Trophoblast cell (in vitro differentiated cells and primary cell): ENCODE results near the gene COL4A1.

Experiments used
- DNase-seq, 2 donors: peaks; one replicate each; pipeline ENCODE4 v3.0.0-alpha.2; 2016
- H2AFZ ChIP-seq: 2 replicates; pipeline ENCODE4 v1.6.1; 2013; ENCODE audit warnings: low read length, moderate library complexity, mild to moderate bottlenecking; ENCODE audit not compliant: insufficient read depth, poor library complexity
- H2AK5ac ChIP-seq: 2 replicates; pipeline ENCODE4 v1.6.1; 2013; ENCODE audit warnings: mild to moderate bottlenecking, low read length
- H2BK120ac ChIP-seq: 2 replicates; pipeline ENCODE4 v1.6.1; 2013; ENCODE audit warnings: low read length, mild to moderate bottlenecking, moderate library complexity; ENCODE audit not compliant: insufficient read depth, poor library complexity
- H2BK12ac ChIP-seq: 2 replicates; pipeline ENCODE4 v1.6.1; 2013; ENCODE audit warnings: mild to moderate bottlenecking, low read length, moderate library complexity
- H2BK5ac ChIP-seq: 2 replicates; pipeline ENCODE4 v1.6.1; 2013; ENCODE audit warnings: low read length, low read depth, moderate library complexity, mild to moderate bottlenecking; ENCODE audit not compliant: poor library complexity
- H3K14ac ChIP-seq: 2 replicates; pipeline ENCODE4 v1.6.1; 2013; ENCODE audit warnings: mild to moderate bottlenecking, low read length
- H3K18ac ChIP-seq: 2 replicates; pipeline ENCODE4 v1.6.1; 2013; ENCODE audit warnings: mild to moderate bottlenecking, low read length
- H3K23ac ChIP-seq: 2 replicates; pipeline ENCODE4 v1.6.1; 2013; ENCODE audit warnings: low read length
- H3K27ac ChIP-seq: 2 replicates; pipeline ENCODE4 v1.5.1; 2013; ENCODE audit warnings: low read depth, mild to moderate bottlenecking, inconsistent platforms, low read length, moderate library complexity
- H3K27me3 ChIP-seq: 2 replicates; pipeline ENCODE4 v1.6.1; 2013; ENCODE audit warnings: inconsistent platforms, mild to moderate bottlenecking, low read length, moderate library complexity; ENCODE audit not compliant: insufficient read depth
- H3K36me3 ChIP-seq, 2 experiments: 1 replicate in 1 of 2; 2 replicates in 1 of 2; pipeline ENCODE4 v1.6.1; 2013; ENCODE audit warnings: low read length in 2 of 2, mild to moderate bottlenecking in 2 of 2, moderate library complexity in 1 of 2; ENCODE audit not compliant: insufficient read depth in 2 of 2, control insufficient read depth in 1 of 2
- H3K4ac ChIP-seq: 2 replicates; pipeline ENCODE4 v1.6.1; 2013; ENCODE audit warnings: low read depth, mild to moderate bottlenecking, low read length, moderate library complexity
- H3K4me1 ChIP-seq, 2 experiments: 1 replicate in 1 of 2; 2 replicates in 1 of 2; pipeline ENCODE4 v1.6.1; 2013; ENCODE audit warnings: low read length in 2 of 2, mild to moderate bottlenecking in 2 of 2, moderate library complexity in 1 of 2; ENCODE audit not compliant: insufficient read depth in 2 of 2, control insufficient read depth in 1 of 2
- H3K4me2 ChIP-seq: 2 replicates; pipeline ENCODE4 v1.6.1; 2013; ENCODE audit warnings: inconsistent platforms, mild to moderate bottlenecking, low read length, moderate library complexity
- H3K4me3 ChIP-seq: 2 replicates; pipeline ENCODE4 v1.5.1; 2013; ENCODE audit warnings: mild to moderate bottlenecking, low read depth, low read length, inconsistent platforms
- H3K79me1 ChIP-seq: one replicate; pipeline ENCODE4 v1.6.1; 2013; ENCODE audit warnings: low read length
- H3K79me2 ChIP-seq: 2 replicates; pipeline ENCODE4 v1.6.1; 2013; ENCODE audit warnings: low read length, mild to moderate bottlenecking; ENCODE audit not compliant: control insufficient read depth, insufficient read depth, poor library complexity
- H3K9ac ChIP-seq: 2 replicates; pipeline ENCODE4 v1.6.1; 2013; ENCODE audit warnings: mild to moderate bottlenecking, low read length
- H3K9me3 ChIP-seq: 2 replicates; pipeline ENCODE4 v1.6.1; 2013; ENCODE audit warnings: low read depth, mild to moderate bottlenecking, control low read depth, inconsistent platforms, low read length; ENCODE audit not compliant: insufficient read depth
- H4K12ac ChIP-seq: 2 replicates; pipeline ENCODE4 v1.6.1; 2013; ENCODE audit warnings: low read depth, mild to moderate bottlenecking, low read length, moderate library complexity
- H4K8ac ChIP-seq: 2 replicates; pipeline ENCODE4 v1.6.1; 2013; ENCODE audit warnings: low read depth, mild to moderate bottlenecking, low read length, moderate library complexity
- H4K91ac ChIP-seq: one replicate; pipeline ENCODE4 v1.6.1; 2013; ENCODE audit warnings: low read depth, mild to moderate bottlenecking, low read length, moderate library complexity
- WGBS: extraction: QIAGEN DNeasy Blood & Tissue Kit; methylation state at CpG from one replicate; pipeline ENCODE4 v1.1.7; 2013; ENCODE audit warnings: missing lambda C conversion rate; ENCODE audit not compliant: insufficient read length, insufficient coverage; ENCODE audit errors: extremely low coverage; 5-methylcytosine and 5-hydroxymethylcytosine counted together

Gene COL4A1

DNA sequence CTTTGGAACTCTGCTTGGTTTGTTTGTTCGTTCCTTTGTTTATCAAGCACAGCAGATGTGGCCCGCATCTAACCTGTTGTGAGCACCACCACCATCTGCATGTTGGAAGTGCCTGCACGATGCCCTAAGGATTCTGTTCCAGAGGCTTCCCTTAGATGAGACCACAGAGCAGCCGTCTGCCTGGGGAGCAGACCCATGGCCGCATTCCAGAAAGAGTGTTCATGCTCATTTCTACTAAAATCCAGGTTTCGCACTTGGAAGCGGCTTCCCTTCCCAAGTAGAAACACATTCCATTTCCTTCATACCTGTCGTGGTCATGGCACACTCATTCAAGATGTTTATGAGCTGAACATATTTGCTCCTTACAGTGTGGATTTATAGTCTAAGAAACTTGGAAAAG, 27.3 kb upstream of the COL4A1 start:
- peaks cover 43 to 45% of the 10 kb centered on the region in 2 experiments for H3K4me1 ChIP-seq
- no peak overlapping the region for H3K18ac ChIP-seq
- H3K27me3 ChIP-seq, result no peaks in the 10 kb centered on the region
- no peak overlapping the region for H3K23ac ChIP-seq
- no peak overlapping the region for H2AFZ ChIP-seq
- peak; percentile 99 for DNase-seq
- peaks cover 9% of the 10 kb centered on the region for H3K79me2 ChIP-seq
- peak overlapping the region; percentile 9 for H3K4ac ChIP-seq
- peaks cover 29 to 41% of the 10 kb centered on the region in 2 experiments for H3K36me3 ChIP-seq
- no peak overlapping the region for H4K12ac ChIP-seq
- H3K79me1 ChIP-seq, result peaks cover 33% of the 10 kb centered on the region
- H4K91ac ChIP-seq, result peak overlapping the region; percentile 67
- no peak overlapping the region for H2AK5ac ChIP-seq
- peak overlapping the region; percentile 23 for H2BK5ac ChIP-seq
- no peak overlapping the region for H3K9ac ChIP-seq
- H2BK120ac ChIP-seq, result no peak overlapping the region
- peak overlapping the region; percentile 5 for H4K8ac ChIP-seq
- no CpG with 5 or more reads among the region's 8 CpGs for WGBS
- H3K9me3 ChIP-seq, result peaks cover 1% of the 10 kb centered on the region
- H2BK12ac ChIP-seq, result no peak overlapping the region
- peak overlapping the region; percentile 72 for H3K27ac ChIP-seq
- H3K14ac ChIP-seq, result no peak overlapping the region
- no peak overlapping the region for H3K4me2 ChIP-seq
- H3K4me3 ChIP-seq, result no peak overlapping the region

DNA sequence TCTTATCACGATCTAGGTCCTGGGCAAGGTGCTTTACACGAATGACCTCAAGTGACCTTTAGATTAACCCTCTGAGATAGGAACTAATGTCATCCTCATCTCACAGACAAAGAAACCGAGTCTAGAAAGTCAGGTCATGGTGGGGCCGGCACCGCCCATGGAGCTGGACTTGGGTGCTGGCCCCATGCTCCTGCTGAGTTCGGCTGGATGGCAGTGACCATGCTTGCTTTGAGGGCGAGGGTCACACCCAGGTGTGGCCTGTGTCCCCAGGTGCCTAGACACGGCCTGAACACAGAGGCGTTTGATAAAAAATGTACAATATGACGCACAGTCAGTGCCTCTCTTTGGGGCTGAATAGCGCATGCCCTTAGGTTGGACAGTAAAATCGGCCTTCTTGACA, 26.9 kb upstream of the COL4A1 start:
- peak overlapping the region; percentile 20 for H3K14ac ChIP-seq
- H3K9me3 ChIP-seq, result peaks cover 1% of the 10 kb centered on the region
- H3K4ac ChIP-seq, result peak overlapping the region; percentile 9
- H4K8ac ChIP-seq, result peak overlapping the region; percentile 5
- no peak overlapping the region for H2BK120ac ChIP-seq
- peaks cover 40 to 44% of the 10 kb centered on the region in 2 experiments for H3K4me1 ChIP-seq
- H2BK12ac ChIP-seq, result peak overlapping the region; percentile 9
- peaks cover 30 to 41% of the 10 kb centered on the region in 2 experiments for H3K36me3 ChIP-seq
- no peak overlapping the region for H4K12ac ChIP-seq
- H3K79me1 ChIP-seq, result peaks cover 29% of the 10 kb centered on the region
- H3K9ac ChIP-seq, result no peak overlapping the region
- H3K18ac ChIP-seq, result peak overlapping the region; percentile 22
- H2BK5ac ChIP-seq, result peak overlapping the region; percentile 23
- H3K23ac ChIP-seq, result no peak overlapping the region
- H3K79me2 ChIP-seq, result peaks cover 7% of the 10 kb centered on the region
- H3K4me2 ChIP-seq, result no peak overlapping the region
- DNase-seq, result no peak
- no peaks in the 10 kb centered on the region for H3K27me3 ChIP-seq
- H3K4me3 ChIP-seq, result no peak overlapping the region
- no CpG with 5 or more reads among the region's 12 CpGs for WGBS
- no peak overlapping the region for H2AK5ac ChIP-seq
- peak overlapping the region; percentile 67 for H4K91ac ChIP-seq
- H2AFZ ChIP-seq, result no peak overlapping the region
- H3K27ac ChIP-seq, result peak overlapping the region; percentile 72

DNA sequence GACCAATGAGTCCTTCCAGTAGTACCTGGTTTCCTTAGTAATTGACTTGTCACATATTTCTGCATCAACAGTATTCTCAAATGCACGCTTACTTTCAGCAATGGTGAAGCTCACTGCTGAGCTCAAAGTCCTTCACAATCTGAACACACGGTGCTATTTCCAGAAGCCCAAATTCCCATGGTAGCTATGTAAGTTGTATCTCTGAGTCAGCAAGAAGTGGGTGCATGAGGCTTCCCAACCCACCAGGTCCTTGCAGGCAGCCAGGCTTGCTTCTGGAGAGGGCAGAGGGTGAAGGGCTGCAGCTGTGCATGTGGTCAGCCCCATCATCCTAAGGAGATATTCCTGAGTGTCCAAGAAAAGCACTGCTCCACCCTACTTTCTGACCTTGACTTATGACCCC, 25.8 kb upstream of the COL4A1 start:
- H3K36me3 ChIP-seq, result peaks cover 32 to 46% of the 10 kb centered on the region in 2 experiments
- H3K4me2 ChIP-seq, result no peak overlapping the region
- H2BK5ac ChIP-seq, result no peak overlapping the region
- no CpG with 5 or more reads among the region's 2 CpGs for WGBS
- H3K23ac ChIP-seq, result no peak overlapping the region
- no peak overlapping the region for H4K8ac ChIP-seq
- peak overlapping the region; percentile 34 for H2BK12ac ChIP-seq
- H3K79me1 ChIP-seq, result peaks cover 23% of the 10 kb centered on the region
- H3K14ac ChIP-seq, result no peak overlapping the region
- DNase-seq, result no peak
- H3K4me1 ChIP-seq, result peaks cover 37 to 40% of the 10 kb centered on the region in 2 experiments
- H3K27ac ChIP-seq, result no peak overlapping the region
- peaks cover 7% of the 10 kb centered on the region for H3K79me2 ChIP-seq
- peaks cover 1% of the 10 kb centered on the region for H3K9me3 ChIP-seq
- no peak overlapping the region for H4K12ac ChIP-seq
- H2BK120ac ChIP-seq, result no peak overlapping the region
- no peak overlapping the region for H2AFZ ChIP-seq
- H3K18ac ChIP-seq, result peak overlapping the region; percentile 47
- H2AK5ac ChIP-seq, result peak overlapping the region; percentile 12
- H3K27me3 ChIP-seq, result no peaks in the 10 kb centered on the region
- H4K91ac ChIP-seq, result no peak overlapping the region
- no peak overlapping the region for H3K4me3 ChIP-seq
- H3K4ac ChIP-seq, result peak overlapping the region; percentile 42
- H3K9ac ChIP-seq, result no peak overlapping the region

DNA sequence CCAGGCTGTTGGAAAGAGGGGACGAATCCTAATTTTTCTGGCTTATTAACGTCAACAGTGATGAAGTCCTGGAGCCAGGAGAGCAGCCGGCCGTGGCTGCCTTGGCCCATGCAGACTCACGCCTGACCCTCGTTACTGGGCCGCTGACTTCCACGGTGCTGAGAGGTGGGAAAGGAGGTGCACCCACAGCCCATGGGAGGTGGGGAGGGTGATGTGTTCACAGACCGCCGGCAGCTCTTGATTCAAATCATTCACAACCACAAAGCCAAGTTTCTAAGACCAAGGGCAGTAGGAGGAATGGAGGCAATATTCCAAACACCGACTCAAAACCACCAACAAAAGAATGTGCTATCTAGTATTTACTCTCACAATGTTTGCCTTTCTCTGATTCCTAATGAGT, 24.4 kb upstream of the COL4A1 start:
- Histone ChIP-seq H4K8ac (no peak overlapping the region), H3K9me3 (no peaks in the 10 kb centered on the region), H3K14ac (no peak overlapping the region), H4K91ac (no peak overlapping the region), H3K27me3 (no peaks in the 10 kb centered on the region), H3K9ac (no peak overlapping the region), H2BK12ac (no peak overlapping the region), H3K18ac (peak overlapping the region; percentile 3), H2BK5ac (no peak overlapping the region), H4K12ac (no peak overlapping the region), H2AK5ac (no peak overlapping the region), H3K79me1 (peaks cover 15% of the 10 kb centered on the region), H3K4me1 (peaks cover 27 to 35% of the 10 kb centered on the region in 2 experiments), H3K4me2 (no peak overlapping the region), H3K4me3 (no peak overlapping the region), H2BK120ac (no peak overlapping the region), H3K79me2 (peaks cover 7% of the 10 kb centered on the region), H3K4ac (no peak overlapping the region), H2AFZ (no peak overlapping the region), H3K27ac (no peak overlapping the region), H3K36me3 (peaks cover 29 to 39% of the 10 kb centered on the region in 2 experiments), H3K23ac (no peak overlapping the region)
- WGBS, result no CpG with 5 or more reads among the region's 11 CpGs
- DNase-seq, result no peak
